HEK293 (cell line): Measurements from ENCODE around the gene SH3BP4.
A peak's percentile ranks its signal among the peaks of the same experiment; 100 is the strongest.
"Not testable (repeated sequence)": the region's sequence is repeated elsewhere in the genome, so short reads cannot be mapped to it uniquely, and the experiment has no call there.

ENCODE experiments used
- CTCF ChIA-PET: fragments of 350-600 bp; formaldehyde crosslinking; extraction: SDS; loops from one replicate; lab custom pipeline; 2021; ENCODE audit warnings: antibody characterized with exemption; lab: Yijun Ruan, JAX
- POLR2A ChIA-PET: fragments of 300-600 bp; formaldehyde crosslinking; extraction: SDS; loops from one replicate; lab custom pipeline; 2020; ENCODE audit warnings: antibody characterized with exemption, inconsistent platforms; lab: Yijun Ruan, JAX
- H3K27ac ChIP-seq: fragments of 200-500 bp; sonication (Bioruptor generic); 2 replicates; pipeline ENCODE4 v1.5.1; 2014; ENCODE audit warnings: low read depth, low read length, control low read depth, inconsistent platforms; ENCODE audit errors: extremely low read depth
- H3K36me3 ChIP-seq, 2 experiments: fragments of 200-500 bp in 1 of 2; sonication (Bioruptor generic) in 1 of 2; 1 replicate in 1 of 2; 2 replicates in 1 of 2; pipeline ENCODE4 v1.5.1; 2014 to 2017; ENCODE audit warnings: inconsistent platforms in 2 of 2, low read length in 2 of 2; ENCODE audit not compliant: control insufficient read depth in 2 of 2, insufficient read depth in 1 of 2
- H3K4me1 ChIP-seq: fragments of 200-500 bp; sonication (Bioruptor generic); 2 replicates; pipeline ENCODE4 v1.5.1; 2014; ENCODE audit warnings: mild to moderate bottlenecking, low read length, inconsistent platforms; ENCODE audit not compliant: control insufficient read depth, insufficient read depth
- H3K4me3 ChIP-seq: 2 replicates; pipeline ENCODE4 v1.5.1; 2011; ENCODE audit warnings: low read depth, mild to moderate bottlenecking, control low read depth, low read length, moderate library complexity
- H3K9me3 ChIP-seq: fragments of 200-500 bp; sonication (Bioruptor generic); 2 replicates; pipeline ENCODE4 v1.5.1; 2014; ENCODE audit warnings: low read depth, low read length, inconsistent platforms; ENCODE audit not compliant: control insufficient read depth, insufficient read depth
- BCL11A ChIP-seq: fragments of 450-650 bp; formaldehyde crosslinking; IDR thresholded peaks from 2 replicates; pipeline ENCODE4 v1.5.1; 2016; ENCODE audit warnings: low read depth, missing biosample characterization, missing genetic modification characterization
- FEZF1 ChIP-seq: fragments of 450-650 bp; formaldehyde crosslinking; IDR thresholded peaks from 2 replicates; pipeline ENCODE4 v1.5.1; 2016; ENCODE audit warnings: missing biosample characterization, missing genetic modification characterization
- GLIS2 ChIP-seq: fragments of 450-650 bp; formaldehyde crosslinking; IDR thresholded peaks from 2 replicates; pipeline ENCODE4 v1.5.1; 2016; ENCODE audit warnings: missing biosample characterization, missing genetic modification characterization
- MEIS1 ChIP-seq: sonication (generic); formaldehyde crosslinking; IDR thresholded peaks from 2 replicates; pipeline ENCODE4 v1.8.1; 2022; ENCODE audit warnings: missing genetic modification reagents, mild to moderate bottlenecking, borderline replicate concordance
- REPIN1 ChIP-seq: fragments of 450-650 bp; formaldehyde crosslinking; IDR thresholded peaks from 2 replicates; pipeline ENCODE4 v1.5.1; 2017; ENCODE audit warnings: missing biosample characterization, missing genetic modification characterization, low read depth
- ZBTB20 ChIP-seq: fragments of 450-650 bp; formaldehyde crosslinking; IDR thresholded peaks from 2 replicates; pipeline ENCODE4 v1.5.1; 2016; ENCODE audit warnings: missing biosample characterization, missing genetic modification characterization
- ZNF148 ChIP-seq: fragments of 450-650 bp; formaldehyde crosslinking; IDR thresholded peaks from 2 replicates; pipeline ENCODE4 v1.5.0; 2017; ENCODE audit warnings: missing biosample characterization, missing genetic modification characterization, borderline replicate concordance
- ZNF449 ChIP-seq: fragments of 450-650 bp; formaldehyde crosslinking; IDR thresholded peaks from 2 replicates; pipeline ENCODE4 v1.5.1; 2017; ENCODE audit warnings: missing biosample characterization, mild to moderate bottlenecking, missing genetic modification characterization, moderate library complexity
- ZNF473 ChIP-seq: fragments of 450-650 bp; formaldehyde crosslinking; IDR thresholded peaks from 2 replicates; pipeline ENCODE4 v1.5.1; 2017; ENCODE audit warnings: missing biosample characterization, missing genetic modification characterization
- ZNF510 ChIP-seq: fragments of 450-650 bp; formaldehyde crosslinking; IDR thresholded peaks from 2 replicates; pipeline ENCODE4 v1.5.1; 2018; ENCODE audit warnings: mild to moderate bottlenecking, missing genetic modification characterization, missing biosample characterization; ENCODE audit not compliant: insufficient replicate concordance
- ZNF518A ChIP-seq: fragments of 450-650 bp; formaldehyde crosslinking; conservative IDR thresholded peaks from 2 replicates; pipeline ENCODE4 v1.5.1; 2016; ENCODE audit warnings: low read depth, missing biosample characterization, missing genetic modification characterization
- ZNF600 ChIP-seq: fragments of 450-650 bp; formaldehyde crosslinking; IDR thresholded peaks from 2 replicates; pipeline ENCODE4 v1.5.1; 2016; ENCODE audit warnings: missing biosample characterization, missing genetic modification characterization
- ZNF623 ChIP-seq: fragments of 450-650 bp; formaldehyde crosslinking; IDR thresholded peaks from 2 replicates; pipeline ENCODE4 v1.5.1; 2016; ENCODE audit warnings: missing biosample characterization, missing genetic modification characterization
- ZNF747 ChIP-seq: fragments of 450-650 bp; formaldehyde crosslinking; IDR thresholded peaks from 2 replicates; pipeline ENCODE4 v1.5.1; 2016; ENCODE audit warnings: missing biosample characterization, missing genetic modification characterization
- ZXDB ChIP-seq: fragments of 450-650 bp; formaldehyde crosslinking; IDR thresholded peaks from 2 replicates; pipeline ENCODE4 v1.5.1; 2016; ENCODE audit warnings: missing biosample characterization, missing genetic modification characterization

SH3BP4 gene

GRCh38 chr2:235018838-235019237 is 67.0 kb downstream of the SH3BP4 start:
- no peak for TF ChIP-seq ZNF747 (tag by site-specific recombination)
- no peak for TF ChIP-seq FEZF1
- no peak for TF ChIP-seq GLIS2 (tag by site-specific recombination)
- peak; percentile 91 for TF ChIP-seq ZNF623 (tag by site-specific recombination)
- CTCF ChIA-PET = interaction anchor here (0.6 kb wide), 1 partner anchor 53 kb away, joined by 3 read pairs; no protein-coding TSS in a partner anchor
- no peak overlapping the region for H3K27ac ChIP-seq

GRCh38 chr2:235020141-235020540 is 68.3 kb downstream of the SH3BP4 start:
- not testable (repeated sequence) for H3K27ac ChIP-seq, H3K36me3 ChIP-seq, H3K9me3 ChIP-seq, H3K4me3 ChIP-seq, H3K4me1 ChIP-seq
- ChIA-PET POLR2A (interaction anchor here (0.7 kb wide), 1 partner anchor 418 kb away, joined by 3 read pairs; no protein-coding TSS in a partner anchor), CTCF (interaction anchor here (0.6 to 1.2 kb wide), 2 partner anchors 100 to 139 kb away, joined by 3 read pairs; no protein-coding TSS in a partner anchor)

More at GRCh38 chr2:235018838-235019237, 67.0 kb downstream of the SH3BP4 start:
- Histone ChIP-seq H3K4me3 (no peak overlapping the region), H3K9me3 (no peaks in the 10 kb centered on the region), H3K4me1 (0 out of 2 replicates have a peak, but pooled peaks cover 2% of the 10 kb centered on the region), H3K36me3 (no peaks in the 10 kb centered on the region; a peak in 1 of 3 replicates)
- POLR2A ChIA-PET = no interaction called here

GRCh38 chr2:235021752-235022151 is 69.9 kb downstream of the SH3BP4 start:
- ChIA-PET CTCF (no interaction called here), POLR2A (no interaction called here)
- TF ChIP-seq REPIN1 (tag by site-specific recombination) = no peak
- no peak for TF ChIP-seq ZNF148
- no peak for TF ChIP-seq ZNF623 (tag by site-specific recombination)
- TF ChIP-seq ZNF510 (tag by site-specific recombination) = no peak
- TF ChIP-seq ZNF473 (tag by site-specific recombination) = no peak
- TF ChIP-seq MEIS1 (CRISPR knock-in tag) = no peak
- no peak for TF ChIP-seq ZBTB20 (tag by site-specific recombination)
- no peak for TF ChIP-seq ZNF518A (tag by site-specific recombination)
- no peak for TF ChIP-seq ZNF600 (tag by site-specific recombination)
- TF ChIP-seq BCL11A (tag by site-specific recombination) = no peak
- TF ChIP-seq ZNF449 = no peak
- no peak for TF ChIP-seq ZXDB (tag by site-specific recombination)
- Histone ChIP-seq H3K36me3 (no peaks in the 10 kb centered on the region; a peak in 1 of 3 replicates), H3K9me3 (no peaks in the 10 kb centered on the region), H3K4me3 (no peak overlapping the region), H3K27ac (no peak overlapping the region), H3K4me1 (peaks cover 5% of the 10 kb centered on the region)
